NCI-H524 (cell line): Measurements from ENCODE around the gene KSR2.

Experiments used
- DNase-seq, 2 experiments: peaks; one replicate each; lab custom pipeline; 2025; lab: John Stamatoyannopoulos, UW

Gene KSR2

GRCh38 chr12:117456076-117456475 lies 512.7 kb downstream of the KSR2 start:
- DNase-seq = no peak

GRCh38 chr12:117453961-117454360 lies 514.8 kb downstream of the KSR2 start:
- no peak for DNase-seq

GRCh38 chr12:117452112-117452511 lies 516.7 kb downstream of the KSR2 start:
- DNase-seq = no peak

GRCh38 chr12:117450209-117450608 lies 518.6 kb downstream of the KSR2 start:
- DNase-seq = no peak

GRCh38 chr12:117447665-117448366 lies 521.0 kb downstream of the KSR2 start:
- no peak for DNase-seq

- DNase-seq = peak; percentile 82 to 90
Measured at GRCh38 chr12:117444781-117445180, 524.0 kb downstream of the KSR2 start.

GRCh38 chr12:117441751-117442150 lies 527.0 kb downstream of the KSR2 start:
- peak; percentile 52 to 78 for DNase-seq

GRCh38 chr12:117440384-117440783 lies 528.4 kb downstream of the KSR2 start:
- no peak for DNase-seq

- DNase-seq = peak; percentile 46 to 82
Measured at GRCh38 chr12:117439531-117440001, 529.2 kb downstream of the KSR2 start.

GRCh38 chr12:117438809-117439208 lies 530.0 kb downstream of the KSR2 start:
- peak in 1 of 2 experiments; percentile 25 for DNase-seq

GRCh38 chr12:117437516-117438255 lies 531.1 kb downstream of the KSR2 start:
- no peak for DNase-seq

- DNase-seq = no peak
Measured at GRCh38 chr12:117433878-117434277, 534.9 kb downstream of the KSR2 start.

- no peak for DNase-seq
Measured at GRCh38 chr12:117430246-117430645, 538.5 kb downstream of the KSR2 start.

GRCh38 chr12:117427211-117427610 lies 541.6 kb downstream of the KSR2 start:
- no peak for DNase-seq

- no peak for DNase-seq
Measured at GRCh38 chr12:117421987-117422386, 546.8 kb downstream of the KSR2 start.

- no peak for DNase-seq
Measured at GRCh38 chr12:117421068-117421752, 547.6 kb downstream of the KSR2 start.

- DNase-seq = no peak
Measured at GRCh38 chr12:117417004-117417403, 551.8 kb downstream of the KSR2 start.

GRCh38 chr12:117412465-117413188 lies 556.2 kb downstream of the KSR2 start:
- no peak for DNase-seq

GRCh38 chr12:117409286-117409685 lies 559.5 kb downstream of the KSR2 start:
- DNase-seq = no peak

GRCh38 chr12:117408161-117408791 lies 560.5 kb downstream of the KSR2 start:
- DNase-seq = no peak

- no peak for DNase-seq
Measured at GRCh38 chr12:117404940-117405339, 563.9 kb downstream of the KSR2 start.
